ENCODE data around the gene ANKRD13D.

Gene ANKRD13D

GRCh38 chr11:67322049-67322448, 32.9 kb downstream of the ANKRD13D start:
- no peak overlapping the region for H3K4me3 ChIP-seq (ENCODE audit: low read depth, low read length)
- DNase-seq (ENCODE audit: low read depth), result no peak
- TF ChIP-seq CTCF (IDR thresholded peaks at IDR 0.05; ENCODE audit: low read depth, low read length, missing control alignments), result no peak

GRCh38 chr11:67323526-67323925, 34.4 kb downstream of the ANKRD13D start:
- DNase-seq (ENCODE audit: low read depth), result no peak
- no peak overlapping the region for H3K4me3 ChIP-seq (ENCODE audit: low read depth, low read length)
- no peak for TF ChIP-seq CTCF (IDR thresholded peaks at IDR 0.05; ENCODE audit: low read depth, low read length, missing control alignments)

- no peak overlapping the region for H3K4me3 ChIP-seq (ENCODE audit: low read depth, low read length)
- no peak for DNase-seq (ENCODE audit: low read depth)
- no peak for TF ChIP-seq CTCF (IDR thresholded peaks at IDR 0.05; ENCODE audit: low read depth, low read length, missing control alignments)
Observed at GRCh38 chr11:67332081-67332691, 43.1 kb downstream of the ANKRD13D start.

- DNase-seq (ENCODE audit: low read depth), result no peak
Observed at GRCh38 chr11:67337257-67337656, 48.2 kb downstream of the ANKRD13D start.

GRCh38 chr11:67344264-67344663, 55.2 kb downstream of the ANKRD13D start:
- TF ChIP-seq CTCF (IDR thresholded peaks at IDR 0.05; ENCODE audit: low read depth, low read length, missing control alignments), result no peak
- H3K4me3 ChIP-seq (ENCODE audit: low read depth, low read length), result no peak overlapping the region
- no peak for DNase-seq (ENCODE audit: low read depth)

More at GRCh38 chr11:67337257-67337656, 48.2 kb downstream of the ANKRD13D start:
- TF ChIP-seq CTCF (IDR thresholded peaks at IDR 0.05; ENCODE audit: low read depth, low read length, missing control alignments), result no peak
- H3K4me3 ChIP-seq (ENCODE audit: low read depth, low read length), result no peak overlapping the region

- H3K4me3 ChIP-seq (ENCODE audit: low read depth, low read length), result no peak overlapping the region
Observed at GRCh38 chr11:67345247-67345919, 56.3 kb downstream of the ANKRD13D start.

More at GRCh38 chr11:67345247-67345919, 56.3 kb downstream of the ANKRD13D start:
- DNase-seq (ENCODE audit: low read depth), result no peak
- no peak for TF ChIP-seq CTCF (IDR thresholded peaks at IDR 0.05; ENCODE audit: low read depth, low read length, missing control alignments)
